Astrocyte (in vitro differentiated cells and primary cell): ENCODE results near the gene TJP1. TPM values are rescaled to one million over a fixed set of nuclear protein-coding genes. Genes with fewer than 3 reads are reported as not detected.

ENCODE experiments used
- DNase-seq: peaks from one replicate; pipeline ENCODE4 v3.0.0-alpha.2; 2010; ENCODE audit warnings: low read depth
- FAIRE-seq: peaks from 2 replicates; lab custom pipeline; 2011; peaks lifted over from hg19 to GRCh38; lab: Jason Lieb, UNC
- H2AFZ ChIP-seq: 2 replicates; pipeline ENCODE4 v1.6.0; 2012; ENCODE audit warnings: low read depth, low read length, inconsistent platforms
- H3K27ac ChIP-seq: 2 replicates; pipeline ENCODE4 v1.5.1; 2011; ENCODE audit warnings: low read depth, low read length, inconsistent platforms
- H3K27me3 ChIP-seq: 2 replicates; pipeline ENCODE4 v1.6.0; 2011; ENCODE audit warnings: low read length, inconsistent platforms; ENCODE audit not compliant: insufficient read depth
- H3K36me3 ChIP-seq: 2 replicates; pipeline ENCODE4 v1.5.1; 2011; ENCODE audit warnings: low read length, inconsistent platforms; ENCODE audit not compliant: insufficient read depth
- H3K4me1 ChIP-seq: 2 replicates; pipeline ENCODE4 v1.5.1; 2011; ENCODE audit warnings: low read length, inconsistent platforms; ENCODE audit not compliant: insufficient read depth
- H3K4me2 ChIP-seq: 2 replicates; pipeline ENCODE4 v1.6.0; 2012; ENCODE audit warnings: low read length, inconsistent platforms
- H3K4me3 ChIP-seq: 2 replicates; pipeline ENCODE4 v1.5.1; 2011; ENCODE audit warnings: low read depth, mild to moderate bottlenecking, low read length, inconsistent platforms; ENCODE audit not compliant: insufficient read depth
- H3K79me2 ChIP-seq: 2 replicates; pipeline ENCODE4 v1.6.0; 2012; ENCODE audit warnings: mild to moderate bottlenecking, low read length, inconsistent platforms; ENCODE audit not compliant: insufficient read depth
- H3K9ac ChIP-seq: 2 replicates; pipeline ENCODE4 v1.6.0; 2012; ENCODE audit warnings: mild to moderate bottlenecking, low read length, inconsistent platforms
- H3K9me3 ChIP-seq: 2 replicates; pipeline ENCODE4 v1.5.1; 2012; ENCODE audit warnings: low read depth, mild to moderate bottlenecking, low read length, inconsistent platforms; ENCODE audit not compliant: insufficient read depth
- H4K20me1 ChIP-seq: 2 replicates; pipeline ENCODE4 v1.6.0; 2012; ENCODE audit warnings: low read length, inconsistent platforms; ENCODE audit not compliant: insufficient read depth
- H3K27ac Mint-ChIP-seq: one replicate; pipeline ENCODE4 v1.8.0; 2021; ENCODE audit warnings: mild to moderate bottlenecking, mixed read lengths; ENCODE audit not compliant: unreplicated experiment
- H3K27me3 Mint-ChIP-seq: one replicate; pipeline ENCODE4 v1.8.0; 2021; ENCODE audit warnings: low read depth, mixed read lengths; ENCODE audit not compliant: unreplicated experiment
- H3K36me3 Mint-ChIP-seq: one replicate; pipeline ENCODE4 v1.8.0; 2021; ENCODE audit warnings: low read depth, mixed read lengths; ENCODE audit not compliant: unreplicated experiment
- H3K4me1 Mint-ChIP-seq: one replicate; pipeline ENCODE4 v1.8.0; 2021; ENCODE audit warnings: low read depth, mixed read lengths; ENCODE audit not compliant: unreplicated experiment
- H3K4me3 Mint-ChIP-seq: one replicate; pipeline ENCODE4 v1.8.0; 2021; ENCODE audit warnings: mild to moderate bottlenecking, moderate library complexity, mixed read lengths; ENCODE audit not compliant: unreplicated experiment
- H3K9me3 Mint-ChIP-seq: one replicate; pipeline ENCODE4 v1.8.0; 2021; ENCODE audit warnings: mild to moderate bottlenecking, mixed read lengths; ENCODE audit not compliant: unreplicated experiment
- EZH2 ChIP-seq: IDR thresholded peaks from 2 replicates; pipeline ENCODE4 v1.6.1; 2012; ENCODE audit warnings: mild to moderate bottlenecking, low read length, inconsistent platforms; ENCODE audit not compliant: insufficient read depth
- total RNA-seq: library from RNA; stranded (reverse); gene quantifications from 2 replicates; pipeline ENCODE4 v1.2.1, GENCODE V29; 2021
- TF ChIP-seq, protein P1 (sequence below): IDR thresholded peaks from 2 replicates; pipeline ENCODE4 v1.5.1; 2011; ENCODE audit warnings: low read depth, mild to moderate bottlenecking, inconsistent platforms, low read length, moderate library complexity; ENCODE audit not compliant: insufficient read depth

The TJP1 gene
- total RNA-seq, 1 donor from 2014 or later, result 137 TPM

DNA sequence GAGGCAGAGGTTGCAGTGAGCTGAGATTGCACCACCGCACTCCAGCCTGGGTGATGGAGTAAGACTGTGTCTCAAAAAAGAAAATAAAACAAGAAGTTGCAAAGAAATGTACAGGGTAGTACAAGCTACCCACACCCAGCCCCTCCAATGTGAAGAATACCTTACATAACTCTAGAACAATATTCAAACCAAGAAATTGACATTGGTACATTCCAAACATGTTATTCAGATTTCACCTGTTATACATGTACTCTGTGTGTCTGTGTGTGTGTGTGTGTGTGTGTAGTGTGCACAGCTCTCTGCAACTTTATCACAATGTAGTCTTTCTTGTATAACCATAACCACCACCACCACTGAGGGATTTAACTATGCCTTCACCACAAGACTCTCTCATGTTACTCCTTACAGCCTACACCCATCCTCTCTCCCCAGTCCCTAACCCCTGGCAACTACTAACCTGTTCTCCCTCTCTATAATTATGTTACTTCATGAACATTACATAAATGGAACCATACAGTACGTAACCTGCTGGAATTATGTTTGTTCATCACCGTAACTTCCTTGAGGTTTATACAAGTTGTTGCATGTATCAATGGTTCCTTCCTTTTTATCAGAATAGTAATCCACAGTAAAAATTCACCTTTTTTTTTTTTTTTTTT lies 16.2 kb upstream of the TJP1 start:
- H3K27me3 Mint-ChIP-seq, result peaks cover 1% of the 10 kb centered on the region
- no peak for FAIRE-seq

DNA sequence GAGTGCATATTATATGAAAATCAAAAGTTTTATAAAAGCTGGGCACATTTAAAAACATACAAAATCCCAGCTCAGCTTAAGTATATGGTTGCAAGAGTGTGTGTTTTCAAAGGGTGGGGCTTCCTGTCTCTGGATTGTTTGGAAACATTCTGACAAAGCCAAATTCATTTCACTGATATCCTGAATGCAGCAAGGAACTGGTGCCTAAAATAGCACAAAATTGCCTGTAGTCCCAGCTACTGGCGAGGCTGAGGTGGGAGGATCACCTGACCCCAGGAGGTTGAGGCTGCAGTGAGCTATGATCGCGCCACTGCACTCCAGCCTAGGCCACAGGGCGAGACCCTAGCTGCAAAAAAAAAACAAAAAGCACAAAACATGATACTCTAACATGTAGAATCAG lies 13.0 kb upstream of the TJP1 start:
- H3K4me1 Mint-ChIP-seq, result peaks cover 12% of the 10 kb centered on the region
- no peaks in the 10 kb centered on the region for H3K9me3 Mint-ChIP-seq
- H3K4me3 ChIP-seq, result no peak overlapping the region
- no peaks in the 10 kb centered on the region for H3K79me2 ChIP-seq
- peak overlapping the region; percentile 2 for H3K4me2 ChIP-seq
- H3K27me3 ChIP-seq, result peaks cover 2% of the 10 kb centered on the region
- no peaks in the 10 kb centered on the region for H4K20me1 ChIP-seq
- no peak for DNase-seq
- H3K27me3 Mint-ChIP-seq, result no peaks in the 10 kb centered on the region
- no peak overlapping the region for H3K27ac Mint-ChIP-seq
- H2AFZ ChIP-seq, result no peak overlapping the region
- no peak overlapping the region for H3K27ac ChIP-seq
- no peaks in the 10 kb centered on the region for H3K9me3 ChIP-seq
- H3K36me3 ChIP-seq, result no peaks in the 10 kb centered on the region
- FAIRE-seq, result no peak
- H3K4me3 Mint-ChIP-seq, result no peak overlapping the region
- no peak overlapping the region for H3K9ac ChIP-seq
- no peaks in the 10 kb centered on the region for H3K4me1 ChIP-seq
- no peak for TF ChIP-seq EZH2
- TF ChIP-seq, protein P1, sequence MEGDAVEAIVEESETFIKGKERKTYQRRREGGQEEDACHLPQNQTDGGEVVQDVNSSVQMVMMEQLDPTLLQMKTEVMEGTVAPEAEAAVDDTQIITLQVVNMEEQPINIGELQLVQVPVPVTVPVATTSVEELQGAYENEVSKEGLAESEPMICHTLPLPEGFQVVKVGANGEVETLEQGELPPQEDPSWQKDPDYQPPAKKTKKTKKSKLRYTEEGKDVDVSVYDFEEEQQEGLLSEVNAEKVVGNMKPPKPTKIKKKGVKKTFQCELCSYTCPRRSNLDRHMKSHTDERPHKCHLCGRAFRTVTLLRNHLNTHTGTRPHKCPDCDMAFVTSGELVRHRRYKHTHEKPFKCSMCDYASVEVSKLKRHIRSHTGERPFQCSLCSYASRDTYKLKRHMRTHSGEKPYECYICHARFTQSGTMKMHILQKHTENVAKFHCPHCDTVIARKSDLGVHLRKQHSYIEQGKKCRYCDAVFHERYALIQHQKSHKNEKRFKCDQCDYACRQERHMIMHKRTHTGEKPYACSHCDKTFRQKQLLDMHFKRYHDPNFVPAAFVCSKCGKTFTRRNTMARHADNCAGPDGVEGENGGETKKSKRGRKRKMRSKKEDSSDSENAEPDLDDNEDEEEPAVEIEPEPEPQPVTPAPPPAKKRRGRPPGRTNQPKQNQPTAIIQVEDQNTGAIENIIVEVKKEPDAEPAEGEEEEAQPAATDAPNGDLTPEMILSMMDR, result no peak
- H3K36me3 Mint-ChIP-seq, result no peaks in the 10 kb centered on the region

More for the DNA sequence above, 16.2 kb upstream of the TJP1 start:
- H3K36me3 ChIP-seq, result no peaks in the 10 kb centered on the region
- H3K4me3 ChIP-seq, result no peak overlapping the region
- no peaks in the 10 kb centered on the region for H3K9me3 Mint-ChIP-seq
- H3K27me3 ChIP-seq, result peaks cover 2% of the 10 kb centered on the region
- H3K4me2 ChIP-seq, result no peak overlapping the region
- no peak overlapping the region for H3K9ac ChIP-seq
- peaks cover 26% of the 10 kb centered on the region for H3K4me1 Mint-ChIP-seq
- no peak for TF ChIP-seq EZH2
- TF ChIP-seq, protein P1, result no peak
- no peaks in the 10 kb centered on the region for H3K36me3 Mint-ChIP-seq
- no peaks in the 10 kb centered on the region for H3K79me2 ChIP-seq
- H3K4me1 ChIP-seq, result peaks cover 7% of the 10 kb centered on the region
- no peak for DNase-seq
- no peak overlapping the region for H3K27ac Mint-ChIP-seq
- no peak overlapping the region for H3K27ac ChIP-seq
- no peaks in the 10 kb centered on the region for H4K20me1 ChIP-seq
- no peaks in the 10 kb centered on the region for H3K9me3 ChIP-seq
- no peak overlapping the region for H2AFZ ChIP-seq
- H3K4me3 Mint-ChIP-seq, result no peak overlapping the region

DNA sequence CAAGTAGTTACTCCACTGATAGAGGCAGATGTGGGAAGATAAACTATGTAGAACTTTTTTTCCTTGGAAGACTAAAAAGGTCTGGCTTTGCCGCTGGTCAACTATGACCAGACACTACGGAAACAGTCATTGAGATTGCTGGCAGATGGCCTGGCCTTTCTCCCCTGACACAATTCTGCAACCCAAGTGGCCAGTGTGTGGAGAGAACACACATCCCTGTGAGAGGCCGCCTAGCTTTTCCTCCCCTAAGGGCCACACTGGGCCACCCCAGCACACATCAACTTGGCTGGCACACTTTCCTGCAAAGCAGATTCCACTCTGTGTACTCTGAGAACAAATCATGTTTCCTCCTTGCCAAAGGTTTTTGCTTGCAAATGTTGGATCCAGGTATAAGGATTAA lies 10.4 kb upstream of the TJP1 start:
- TF ChIP-seq, protein P1, result no peak
- no peak for TF ChIP-seq EZH2
- Histone ChIP-seq H3K4me1 (no peaks in the 10 kb centered on the region), H2AFZ (no peak overlapping the region), H3K9ac (no peak overlapping the region), H3K4me2 (no peak overlapping the region), H4K20me1 (no peaks in the 10 kb centered on the region), H3K36me3 (no peaks in the 10 kb centered on the region), H3K27ac (no peak overlapping the region), H3K4me3 (no peak overlapping the region), H3K27me3 (peaks cover 1% of the 10 kb centered on the region), H3K79me2 (no peaks in the 10 kb centered on the region), H3K9me3 (no peaks in the 10 kb centered on the region)
- Mint-ChIP-seq H3K27ac (no peak overlapping the region), H3K4me1 (peaks cover 8% of the 10 kb centered on the region), H3K4me3 (no peak overlapping the region), H3K27me3 (no peaks in the 10 kb centered on the region), H3K36me3 (no peaks in the 10 kb centered on the region), H3K9me3 (no peaks in the 10 kb centered on the region)
- FAIRE-seq, result no peak
- no peak for DNase-seq
